GM18909 (cell line): Measurements from ENCODE around the gene PATL1.

Experiments used
- ATAC-seq: cut with Tn5 transposase; IDR thresholded peaks from one replicate; pipeline ENCODE4 v1.9.1; 2021; ENCODE audit warnings: mild to moderate bottlenecking; ENCODE audit not compliant: unreplicated experiment, poor library complexity

Gene PATL1

GRCh38 chr11:59615637-59616395 is 53.0 kb downstream of the PATL1 start, which contains the start of gene OSBP:
OSBP (minus strand) TSS chr11:59615774; CDS start chr11:59615664, 110 bp downstream.
- ATAC-seq = peak; percentile 91

GRCh38 chr11:59615120-59615636 is 53.7 kb downstream of the PATL1 start:
- peak; percentile 14 for ATAC-seq

GRCh38 chr11:59614277-59615119 is 54.3 kb downstream of the PATL1 start:
- ATAC-seq = no peak

- ATAC-seq = no peak
Measured at GRCh38 chr11:59611570-59612565, 57.0 kb downstream of the PATL1 start.

GRCh38 chr11:59610289-59610688 is 58.5 kb downstream of the PATL1 start:
- no peak for ATAC-seq

GRCh38 chr11:59607703-59608454 is 61.0 kb downstream of the PATL1 start:
- ATAC-seq = no peak

GRCh38 chr11:59602432-59602831 is 66.4 kb downstream of the PATL1 start:
- ATAC-seq = no peak

GRCh38 chr11:59601788-59602187 is 67.0 kb downstream of the PATL1 start:
- no peak for ATAC-seq

- ATAC-seq = no peak
Measured at GRCh38 chr11:59600636-59601035, 68.2 kb downstream of the PATL1 start.

GRCh38 chr11:59600234-59600633 is 68.6 kb downstream of the PATL1 start:
- no peak for ATAC-seq

GRCh38 chr11:59598961-59599360 is 69.9 kb downstream of the PATL1 start:
- ATAC-seq = no peak
